GM19043 (cell line): Measurements from ENCODE around the gene POU5F2.

Source experiments
- ATAC-seq: cut with Tn5 transposase; IDR thresholded peaks from one replicate; pipeline ENCODE4 v1.9.1; 2021; ENCODE audit warnings: low read depth; ENCODE audit not compliant: unreplicated experiment

POU5F2 gene, protein sequence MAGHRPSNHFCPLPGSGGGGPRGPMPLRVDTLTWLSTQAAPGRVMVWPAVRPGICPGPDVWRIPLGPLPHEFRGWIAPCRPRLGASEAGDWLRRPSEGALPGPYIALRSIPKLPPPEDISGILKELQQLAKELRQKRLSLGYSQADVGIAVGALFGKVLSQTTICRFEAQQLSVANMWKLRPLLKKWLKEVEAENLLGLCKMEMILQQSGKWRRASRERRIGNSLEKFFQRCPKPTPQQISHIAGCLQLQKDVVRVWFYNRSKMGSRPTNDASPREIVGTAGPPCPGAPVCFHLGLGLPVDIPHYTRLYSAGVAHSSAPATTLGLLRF

DNA sequence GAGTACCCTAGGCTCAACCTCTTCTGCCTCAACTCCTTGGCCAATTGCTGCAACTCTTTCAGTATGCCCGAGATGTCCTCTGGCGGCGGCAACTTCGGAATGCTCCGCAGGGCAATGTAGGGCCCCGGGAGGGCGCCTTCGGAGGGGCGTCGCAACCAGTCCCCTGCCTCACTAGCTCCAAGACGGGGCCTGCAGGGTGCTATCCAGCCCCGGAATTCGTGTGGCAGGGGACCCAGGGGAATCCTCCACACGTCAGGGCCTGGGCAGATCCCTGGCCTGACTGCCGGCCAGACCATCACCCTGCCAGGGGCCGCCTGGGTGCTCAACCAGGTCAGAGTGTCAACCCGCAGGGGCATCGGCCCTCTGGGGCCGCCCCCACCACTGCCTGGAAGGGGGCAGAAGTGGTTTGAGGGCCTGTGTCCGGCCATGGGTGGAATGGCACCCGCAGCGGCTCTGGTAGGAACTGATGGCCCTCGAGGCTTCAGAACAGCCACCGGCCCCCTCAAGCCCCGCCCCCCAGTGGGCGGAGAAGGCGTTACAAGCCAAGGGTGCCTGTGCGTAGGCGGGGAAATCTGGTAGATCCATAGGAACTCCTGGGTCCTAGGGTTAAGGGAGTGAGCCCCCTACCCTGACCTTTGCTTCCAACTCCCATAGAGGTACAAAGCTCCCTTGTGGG lies at the start of gene POU5F2:
TSS of gene POU5F2 (minus strand) at position 465 of the 676 bp plus-strand sequence. CDS start at position 428, 37 bp downstream.
- no peak for ATAC-seq

DNA sequence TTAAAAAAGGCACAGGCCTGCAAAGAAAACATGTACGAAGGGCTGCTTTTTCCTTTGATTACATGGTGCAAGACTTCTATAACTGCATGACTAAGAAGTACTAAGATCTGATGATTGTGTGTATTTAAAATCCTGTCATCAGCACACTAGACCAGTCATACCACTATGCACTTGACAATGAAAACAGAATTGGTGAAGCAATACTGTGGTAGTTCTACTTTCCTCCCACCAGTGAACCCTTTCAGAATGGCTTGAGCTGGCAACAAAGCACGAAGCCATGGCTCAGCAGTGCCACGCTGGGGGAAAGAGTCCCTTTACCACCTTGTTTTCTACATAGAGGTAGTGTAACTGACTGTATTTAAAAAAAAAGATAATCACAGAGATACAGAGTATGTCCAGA lies 49.0 kb upstream of the POU5F2 start:
- no peak for ATAC-seq

DNA sequence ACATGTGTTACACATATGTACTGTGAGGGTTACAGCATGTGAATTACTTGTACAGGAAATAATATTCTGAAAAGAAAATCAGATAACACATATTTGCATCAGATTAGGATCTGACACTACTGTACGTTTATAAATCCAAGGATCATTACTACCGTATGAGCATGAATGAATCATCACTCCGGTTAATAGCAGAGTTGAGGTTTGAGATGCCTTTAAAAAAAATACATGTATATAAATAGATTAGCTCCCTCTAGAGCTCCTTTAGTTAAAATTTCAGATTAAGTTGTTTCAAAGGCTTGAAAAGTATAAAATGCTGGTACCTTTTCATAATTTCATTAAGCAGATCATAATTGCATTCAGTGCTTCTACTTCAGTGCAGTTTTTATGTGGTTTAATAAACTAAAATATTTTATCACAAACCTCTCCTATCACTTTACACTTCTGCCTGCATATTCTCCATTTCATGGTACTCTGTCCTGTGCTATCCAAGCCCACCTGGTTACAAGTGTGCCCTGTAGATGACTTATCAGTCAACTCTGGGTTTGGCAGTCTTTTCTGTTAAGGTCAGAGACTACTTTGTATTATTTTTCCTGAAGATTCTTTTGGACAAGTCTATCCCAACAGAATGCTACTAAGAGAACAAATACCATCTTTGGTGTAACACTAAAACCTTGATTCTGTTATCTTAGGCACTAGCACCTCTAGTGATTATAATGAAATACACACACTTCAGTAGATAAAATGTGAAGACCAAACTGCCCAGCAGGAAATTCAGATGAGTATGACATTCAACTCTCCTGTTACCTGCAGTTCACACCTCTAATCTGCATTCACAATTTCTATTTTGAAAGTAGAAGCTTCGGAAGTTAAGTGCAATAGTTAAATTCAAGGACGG lies 48.0 kb upstream of the POU5F2 start:
- no peak for ATAC-seq

DNA sequence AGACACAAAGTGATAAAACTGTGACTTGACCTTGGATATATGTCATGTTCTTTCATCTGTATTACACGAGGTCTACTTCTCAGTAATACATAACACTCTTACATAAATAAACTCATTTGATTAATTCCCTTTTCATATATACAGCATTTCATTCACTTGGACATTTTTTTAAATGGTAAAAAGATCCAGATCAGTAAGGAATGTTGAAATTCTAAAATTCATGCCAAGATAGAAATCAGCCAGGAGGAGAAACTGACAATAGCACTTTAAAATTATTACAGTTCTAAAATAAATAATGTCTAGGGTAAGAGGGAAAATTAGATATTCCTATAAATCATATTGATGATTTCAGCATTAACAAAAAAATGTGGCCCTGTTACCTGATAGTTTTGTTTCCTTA lies 46.2 kb upstream of the POU5F2 start:
- ATAC-seq = no peak

DNA sequence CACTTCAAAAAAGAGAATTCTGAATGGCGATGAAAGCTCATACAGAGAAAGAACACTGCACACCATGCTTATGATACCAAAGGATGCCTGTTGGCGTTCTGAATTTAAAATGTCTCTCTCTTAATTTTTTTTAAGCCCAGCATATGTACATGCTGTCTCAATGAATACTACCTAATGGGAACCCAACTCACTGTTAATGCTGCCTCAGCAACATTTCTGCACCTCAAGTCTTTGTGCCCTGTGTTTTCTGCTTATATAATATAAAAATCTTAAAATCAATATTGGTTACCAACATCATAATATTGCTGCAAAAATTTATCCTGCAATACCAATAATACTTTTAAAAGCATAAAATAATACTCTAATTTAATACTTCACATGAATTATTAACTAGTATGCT lies 44.1 kb upstream of the POU5F2 start:
- no peak for ATAC-seq

DNA sequence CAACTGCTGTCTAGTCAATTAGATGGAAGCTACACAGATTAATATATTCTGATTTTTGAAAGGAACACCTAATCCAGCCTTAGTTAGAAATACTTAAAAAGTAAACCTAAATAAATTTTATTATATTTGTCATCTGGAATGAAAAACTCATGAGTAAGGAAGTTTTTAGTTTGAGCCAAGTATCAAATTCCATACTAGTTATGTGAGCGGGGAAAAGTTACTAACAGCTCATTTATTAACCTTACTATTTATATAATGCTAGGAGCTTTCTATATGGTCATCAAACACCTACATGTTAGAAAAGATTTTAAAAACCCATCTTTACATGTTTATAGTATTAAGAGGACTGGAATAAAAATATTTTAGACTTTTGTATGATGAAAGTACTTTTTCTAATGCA lies 41.6 kb upstream of the POU5F2 start:
- ATAC-seq = no peak

DNA sequence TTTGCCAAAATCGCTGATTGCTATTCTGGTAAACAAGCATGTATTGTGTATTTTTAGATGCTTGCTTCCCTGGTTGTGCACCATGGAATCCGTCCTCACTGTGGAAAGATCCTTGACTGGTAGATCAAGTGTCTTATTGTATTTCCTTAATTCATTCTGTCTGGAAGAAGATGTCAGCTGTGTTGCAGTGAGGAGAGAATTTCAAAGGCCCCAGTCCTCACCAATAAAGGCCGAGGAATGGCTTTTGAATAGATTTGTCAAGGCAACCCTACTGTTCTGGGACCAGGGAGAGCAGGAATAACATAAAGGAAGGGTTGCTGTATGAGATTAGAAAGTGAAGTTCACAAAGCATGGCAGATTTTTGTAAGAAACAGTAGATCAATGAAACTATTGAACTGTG lies 36.2 kb upstream of the POU5F2 start:
- ATAC-seq = no peak

DNA sequence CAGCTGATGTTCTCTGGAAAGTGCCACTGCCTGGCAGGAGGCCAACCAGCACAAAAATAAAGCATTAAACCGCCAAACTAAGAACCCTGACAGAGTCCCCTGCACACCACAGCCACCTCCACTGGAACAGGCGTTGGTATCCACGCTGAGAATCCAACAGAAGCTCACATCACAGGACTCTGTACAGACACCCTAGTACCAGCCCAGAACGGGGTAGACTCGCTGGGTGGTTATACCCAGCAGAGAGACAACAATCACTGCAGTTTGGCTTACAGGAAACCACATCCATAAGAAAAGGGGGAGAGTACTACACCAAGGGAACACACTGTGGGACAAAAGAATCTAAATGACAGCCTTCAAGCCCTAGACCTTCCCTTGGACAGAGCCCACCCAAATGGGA lies 15.0 kb upstream of the POU5F2 start:
- ATAC-seq = no peak

DNA sequence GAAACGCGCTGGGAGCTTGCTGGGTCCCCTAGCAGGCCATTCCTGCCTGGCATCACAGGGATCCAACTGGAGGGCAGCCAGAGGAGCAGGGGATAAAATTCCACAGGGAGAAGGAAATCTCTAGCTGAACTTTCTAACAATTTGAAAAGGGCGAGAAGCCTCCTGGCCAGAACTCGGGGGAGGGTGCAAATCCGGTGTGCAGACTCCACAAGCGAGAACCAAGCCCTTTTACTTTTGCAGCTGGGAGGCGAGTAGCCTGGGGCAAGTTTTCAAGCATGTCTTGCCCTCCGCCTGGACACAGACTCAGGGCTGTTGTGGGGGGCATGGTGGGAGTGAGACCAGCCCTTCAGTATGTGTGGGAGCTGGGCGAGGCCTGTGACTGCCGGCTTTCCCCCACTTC lies 14.3 kb upstream of the POU5F2 start:
- no peak for ATAC-seq

DNA sequence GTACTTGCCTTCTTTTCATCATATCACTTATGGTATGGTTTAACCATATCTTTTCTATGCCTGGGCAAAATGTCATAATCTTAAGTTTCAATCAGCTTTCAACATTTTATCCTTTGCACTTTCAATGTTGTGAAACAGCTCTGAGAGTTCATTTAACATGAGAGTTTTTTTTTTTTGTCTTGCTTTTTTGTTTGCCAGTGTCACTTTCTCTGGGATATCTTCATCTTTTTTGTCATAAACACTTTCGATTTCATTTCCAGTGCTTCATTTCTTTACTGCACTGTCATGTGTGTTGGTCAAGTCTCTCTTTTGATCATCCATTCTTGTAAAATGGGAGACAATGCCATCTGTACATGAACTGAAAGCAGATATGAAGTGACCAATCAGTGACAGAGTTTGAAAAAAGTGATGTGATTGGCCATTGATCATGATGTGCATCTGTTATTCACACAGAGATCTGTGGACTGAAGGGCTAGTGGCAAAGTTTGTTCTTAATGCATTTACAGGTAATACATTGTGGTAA lies 7.5 kb upstream of the POU5F2 start:
- ATAC-seq = no peak

DNA sequence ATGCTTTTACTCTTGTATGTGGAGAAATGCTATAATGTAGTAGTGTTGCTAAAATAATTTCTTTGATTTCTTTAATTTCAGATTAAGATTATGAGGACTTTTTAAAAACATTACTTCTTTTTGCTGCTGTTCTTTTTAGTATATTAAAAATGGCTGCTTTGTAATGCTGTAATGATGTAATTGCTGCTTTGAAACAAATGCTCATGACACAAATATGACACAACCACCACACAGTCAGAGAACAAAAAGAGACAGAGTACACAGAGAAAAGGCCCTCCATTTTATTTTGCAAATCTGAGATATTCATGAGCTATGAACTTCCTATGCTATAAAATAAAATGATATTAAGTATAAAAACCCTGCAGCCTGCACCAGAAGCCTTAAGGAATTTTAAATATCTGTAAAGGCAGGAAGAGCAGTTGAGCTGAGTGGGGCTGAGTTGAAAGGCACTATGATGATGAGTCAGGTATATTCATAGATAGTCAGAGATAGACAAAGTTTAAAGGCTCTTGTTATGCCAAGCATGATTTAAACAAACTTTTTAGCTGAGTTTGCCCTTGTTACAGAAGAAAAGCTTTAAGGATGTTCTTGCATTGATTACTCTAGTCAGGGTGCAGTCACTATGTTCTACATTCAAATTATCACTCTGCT lies 5.1 kb upstream of the POU5F2 start:
- no peak for ATAC-seq

DNA sequence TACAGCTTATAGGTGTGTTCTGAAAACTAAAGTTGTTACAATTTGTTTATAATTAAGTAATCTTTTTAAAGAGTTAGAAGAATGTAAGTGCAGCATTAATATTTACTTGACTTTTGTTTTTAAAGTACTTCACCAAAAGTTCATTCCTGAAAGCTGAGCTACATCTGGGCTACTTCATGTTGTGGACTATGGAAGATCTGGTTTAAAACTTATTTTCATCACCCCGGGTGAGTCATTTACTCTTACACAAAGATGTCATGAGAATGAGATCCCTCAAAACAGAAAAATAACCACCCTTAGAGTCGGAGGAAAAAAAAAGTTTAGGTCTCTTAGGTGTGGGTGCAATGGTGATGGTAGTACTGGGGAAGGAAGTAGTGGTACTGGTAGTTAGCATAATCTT lies 5.1 kb downstream of the POU5F2 start:
- ATAC-seq = no peak

DNA sequence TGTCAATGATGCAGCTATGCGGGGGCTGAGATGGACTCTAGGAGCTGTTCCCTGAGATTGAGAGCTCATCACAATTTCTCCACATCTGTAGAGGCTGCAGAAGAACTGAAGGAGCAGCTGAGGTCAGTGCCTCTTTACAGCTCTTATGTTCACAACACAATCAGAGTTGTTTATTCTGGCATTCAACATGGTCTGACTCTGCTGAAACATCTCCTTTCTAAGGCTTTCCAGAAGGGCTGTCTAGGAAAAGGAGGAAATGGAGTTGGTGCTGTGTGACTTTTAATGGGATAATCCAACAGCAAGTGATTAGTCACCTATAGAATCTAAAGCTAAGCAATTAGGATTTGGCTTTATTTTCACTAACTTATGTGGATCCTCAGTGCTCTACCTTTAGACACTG lies 6.0 kb downstream of the POU5F2 start:
- no peak for ATAC-seq

DNA sequence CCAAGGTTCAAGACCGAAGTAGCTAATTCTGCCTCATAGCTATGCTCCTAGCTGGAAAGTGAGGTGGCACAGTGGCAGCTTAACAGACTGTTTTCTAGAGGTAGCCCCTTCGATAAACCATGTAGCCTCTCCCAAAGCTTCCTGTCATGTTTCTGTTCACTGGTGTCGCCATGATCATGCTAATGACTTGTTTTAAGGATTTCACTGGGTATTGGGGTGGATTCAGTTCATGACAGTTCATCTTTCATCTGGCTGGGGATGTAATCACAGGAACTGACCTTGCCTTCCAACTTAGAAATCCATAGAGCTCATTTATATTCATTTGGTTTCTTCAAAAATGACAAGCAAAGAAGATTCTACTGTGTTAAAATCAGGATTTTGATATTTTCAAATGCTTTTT lies 9.4 kb downstream of the POU5F2 start:
- ATAC-seq = no peak

DNA sequence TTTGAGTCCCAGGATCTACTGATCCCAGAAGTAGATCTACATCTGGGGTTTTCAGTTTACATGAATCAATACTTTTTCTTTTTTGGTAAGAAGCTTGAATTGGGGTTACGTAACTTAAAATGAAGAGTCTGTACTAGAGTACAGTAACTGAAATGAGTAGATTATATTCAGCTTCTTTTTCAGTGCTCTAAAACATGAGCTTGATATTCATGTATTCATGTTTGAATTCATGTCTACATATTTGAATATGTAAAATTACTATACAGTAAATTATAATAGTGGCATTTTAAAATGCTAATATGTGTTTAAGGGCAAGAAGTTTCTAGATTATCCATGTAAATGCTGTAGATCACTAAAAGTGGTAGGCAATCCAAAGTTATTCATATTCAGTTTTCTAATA lies 14.8 kb downstream of the POU5F2 start:
- ATAC-seq = no peak

DNA sequence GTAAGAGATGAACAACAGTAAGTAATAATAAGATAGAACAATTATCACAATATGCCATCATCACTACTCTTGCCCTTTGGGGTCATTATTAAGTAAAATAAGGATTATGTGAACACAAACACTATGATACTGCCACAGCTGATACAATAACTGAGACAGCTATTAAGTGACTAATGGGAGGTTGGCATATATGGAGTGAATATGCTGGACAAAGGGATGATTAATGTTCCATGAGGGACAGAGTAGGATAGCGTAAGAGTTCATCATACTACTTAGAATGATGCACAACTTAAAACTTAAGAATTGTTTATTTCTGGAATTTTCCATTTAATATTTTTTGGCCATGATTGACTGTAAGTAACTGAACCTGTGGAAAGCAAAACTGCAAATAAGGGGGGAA lies 16.6 kb downstream of the POU5F2 start:
- no peak for ATAC-seq

DNA sequence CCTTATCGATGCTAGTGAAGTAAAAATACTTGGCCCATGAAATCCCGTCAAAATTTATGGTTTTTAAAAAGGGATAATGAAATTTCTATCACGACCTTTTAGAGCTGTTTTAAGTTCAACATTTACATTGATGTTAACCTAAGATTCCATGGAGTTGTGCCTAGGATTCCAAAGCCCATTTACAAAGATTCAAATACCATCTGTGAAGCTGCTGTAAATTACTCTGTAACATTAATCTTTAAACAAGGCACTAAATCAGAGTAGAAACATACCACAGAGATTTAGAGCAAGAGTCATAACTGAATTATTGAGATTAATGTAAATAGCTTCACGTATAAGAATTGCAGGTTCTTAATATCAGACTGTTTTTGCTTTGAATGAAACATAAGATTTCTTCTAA lies 17.7 kb downstream of the POU5F2 start:
- no peak for ATAC-seq

DNA sequence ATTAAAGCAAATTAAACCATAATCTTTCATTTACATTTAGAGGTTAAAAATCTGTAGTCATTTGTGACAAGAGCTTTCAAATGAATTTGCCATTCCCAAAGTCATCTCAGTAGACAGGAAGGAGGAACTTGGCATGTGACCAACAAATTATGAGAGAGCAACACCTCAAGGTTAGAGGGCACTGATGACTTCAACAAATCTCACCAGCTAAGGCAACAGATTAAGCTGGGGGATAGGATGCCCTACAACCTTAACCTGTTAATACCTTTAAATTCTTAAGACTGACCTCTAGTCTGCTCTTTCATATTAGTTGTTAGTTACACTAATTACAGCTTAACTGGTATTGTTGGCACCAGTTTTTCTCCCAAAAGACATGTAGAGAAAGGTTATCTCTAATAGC lies 18.4 kb downstream of the POU5F2 start:
- no peak for ATAC-seq

DNA sequence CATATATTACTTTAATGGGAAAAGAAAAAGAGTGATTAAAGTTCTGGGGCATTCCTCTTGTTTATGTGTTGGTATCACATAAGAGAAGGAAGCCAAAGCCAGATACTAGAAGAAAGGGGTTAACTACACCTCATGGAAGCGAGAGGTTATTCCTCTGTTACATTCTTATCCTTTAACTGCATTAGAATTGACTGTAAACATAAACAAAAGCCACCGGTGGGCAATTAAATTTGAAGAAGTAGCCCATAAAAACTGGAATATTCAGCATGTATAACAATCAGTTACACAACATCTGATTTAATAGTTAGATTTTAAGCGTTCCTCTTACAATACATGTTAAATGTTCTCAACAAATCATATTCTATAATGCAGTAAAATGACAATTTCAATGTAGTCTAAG lies 18.8 kb downstream of the POU5F2 start:
- ATAC-seq = no peak

DNA sequence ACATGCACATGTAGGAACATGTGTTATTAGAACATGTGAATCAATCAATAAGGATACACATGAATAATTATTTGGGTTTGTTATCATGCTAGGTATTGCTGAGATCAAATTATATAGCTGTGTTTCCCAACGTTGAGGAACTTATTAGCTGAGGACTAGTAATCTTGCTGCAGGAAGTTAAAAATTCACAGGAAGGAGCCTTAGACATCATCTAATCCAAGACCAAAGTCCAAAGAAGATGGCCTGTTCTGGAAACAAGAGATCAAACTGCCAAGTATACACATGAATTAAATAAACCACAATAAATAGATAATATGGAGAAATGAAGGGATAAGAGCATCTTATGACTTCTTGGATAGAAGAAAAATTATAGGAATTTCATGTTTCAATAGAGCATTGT lies 19.9 kb downstream of the POU5F2 start:
- no peak for ATAC-seq

DNA sequence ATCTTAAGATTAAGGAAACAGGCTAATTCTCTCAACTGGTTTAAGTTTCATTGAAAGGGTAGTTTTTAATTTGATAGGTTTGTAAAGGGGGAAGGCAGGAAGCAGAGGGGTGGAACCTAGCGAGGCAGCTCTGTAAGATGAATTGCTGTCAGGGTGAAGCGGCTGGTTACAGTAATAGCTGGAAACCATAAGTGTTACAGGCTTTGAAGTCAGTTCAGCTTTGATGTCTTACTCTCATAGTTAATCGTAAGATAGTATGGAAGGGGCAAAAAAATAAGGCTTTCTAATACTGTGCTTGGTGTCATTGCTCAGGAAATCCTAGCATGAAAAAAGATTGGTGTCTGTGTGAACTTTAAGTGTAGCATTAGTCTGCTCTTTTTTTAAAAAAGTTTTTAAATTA lies 20.3 kb downstream of the POU5F2 start:
- ATAC-seq = no peak
